A549 (cell line): ENCODE results near the gene ADH1A.

ENCODE experiments used
- BHLHE40 ChIP-seq: IDR thresholded peaks from 2 replicates; pipeline ENCODE4 v1.6.1; 2012; ENCODE audit warnings: low read depth, low read length, inconsistent platforms
- CHD4 ChIP-seq: fragments of 200-600 bp; sonication (generic); IDR thresholded peaks from 2 replicates; pipeline ENCODE4 v1.6.1; 2016; ENCODE audit warnings: antibody characterized with exemption, mild to moderate bottlenecking, borderline replicate concordance
- CTCF ChIP-seq: fragments of >200 bp; sonication (Bioruptor Twin); formaldehyde crosslinking; IDR thresholded peaks from 3 replicates; pipeline ENCODE4 v1.5.1; 2016
- HDAC2 ChIP-seq: fragments of 200-600 bp; sonication (generic); IDR thresholded peaks from 2 replicates; pipeline ENCODE4 v1.6.1; 2016
- JUNB ChIP-seq: fragments of >200 bp; sonication (Bioruptor Twin); formaldehyde crosslinking; IDR thresholded peaks from 2 replicates; pipeline ENCODE4 v1.6.1; 2016
- POLR2A ChIP-seq: IDR thresholded peaks from 2 replicates; pipeline ENCODE4 v1.6.1; 2012; ENCODE audit warnings: mild to moderate bottlenecking, low read length
- POLR2AphosphoS2 ChIP-seq: conservative IDR thresholded peaks from 2 replicates; pipeline ENCODE4 v1.6.1; 2012; ENCODE audit warnings: low read length, improper control_type of control experiment, inconsistent platforms
- RCOR1 ChIP-seq: fragments of 150-350 bp; IDR thresholded peaks from 2 replicates; pipeline ENCODE4 v1.6.1; 2014; ENCODE audit warnings: antibody characterized with exemption, low read length, low read depth
- REST ChIP-seq: fragments of 200-600 bp; sonication (generic); IDR thresholded peaks from 2 replicates; pipeline ENCODE4 v1.6.1; 2016; ENCODE audit warnings: antibody characterized with exemption, mild to moderate bottlenecking, moderate library complexity
- TFCP2L1 ChIP-seq: fragments of 250-450 bp; sonication (Bioruptor Pico); IDR thresholded peaks from 2 replicates; pipeline ENCODE4 v1.5.0; 2021; ENCODE audit warnings: mild to moderate bottlenecking
- ZFP36 ChIP-seq: fragments of 450-650 bp; IDR thresholded peaks from 2 replicates; pipeline ENCODE4 v1.6.1; 2014; ENCODE audit warnings: borderline replicate concordance; ENCODE audit not compliant: partially characterized antibody
- TF ChIP-seq, protein P1 (sequence below): IDR thresholded peaks from 2 replicates; pipeline ENCODE4 v1.6.1; 2012

GRCh38 chr4:99264927-99265326, 25.9 kb downstream of the ADH1A start:
- TF ChIP-seq POLR2AphosphoS2, result no peak
- no peak for TF ChIP-seq BHLHE40
- no peak for TF ChIP-seq CTCF
- no peak for TF ChIP-seq HDAC2
- TF ChIP-seq REST, result no peak
- TF ChIP-seq, protein P1, sequence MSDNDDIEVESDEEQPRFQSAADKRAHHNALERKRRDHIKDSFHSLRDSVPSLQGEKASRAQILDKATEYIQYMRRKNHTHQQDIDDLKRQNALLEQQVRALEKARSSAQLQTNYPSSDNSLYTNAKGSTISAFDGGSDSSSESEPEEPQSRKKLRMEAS, result no peak
- no peak for TF ChIP-seq RCOR1
- TF ChIP-seq TFCP2L1 (CRISPR knock-in tag), result no peak
- no peak for TF ChIP-seq CHD4
- no peak for TF ChIP-seq POLR2A
- no peak for TF ChIP-seq JUNB
- no peak for TF ChIP-seq ZFP36
